Choroid plexus epithelial cell (primary cell): ENCODE measurements around the gene BRMS1L.

Experiments used
- DNase-seq: peaks from one replicate; pipeline ENCODE4 v3.0.0-alpha.2; 2010; ENCODE audit warnings: low read depth
- H3K4me3 ChIP-seq: 2 replicates; pipeline ENCODE4 v1.5.1; 2011; ENCODE audit warnings: low read depth, mild to moderate bottlenecking, control low read depth, low read length, moderate library complexity
- CTCF ChIP-seq: conservative IDR thresholded peaks from 2 replicates; pipeline ENCODE4 v1.5.1; 2011; ENCODE audit warnings: low read depth, mild to moderate bottlenecking, control low read depth, inconsistent platforms, low read length, moderate library complexity

Gene BRMS1L

DNA sequence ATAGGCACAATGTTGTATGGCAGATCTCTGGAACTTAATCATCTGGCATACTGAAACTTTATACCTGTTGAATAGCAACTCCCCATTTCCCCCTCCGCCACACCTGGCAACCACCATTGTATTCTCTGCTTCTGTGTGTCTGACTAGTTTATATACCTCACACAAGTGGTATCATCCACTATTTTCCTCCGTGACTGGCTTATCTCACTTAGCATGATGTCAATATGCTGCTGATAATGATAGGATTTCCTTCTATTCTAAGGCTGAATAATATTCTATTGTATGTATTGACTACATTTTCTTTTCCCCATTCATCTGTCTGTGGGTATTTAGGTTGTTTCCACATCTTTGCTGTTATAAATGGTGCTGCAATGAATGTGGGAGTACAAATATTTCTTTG, 21.5 kb downstream of the BRMS1L start:
- TF ChIP-seq CTCF: no peak
- no peak for DNase-seq

GRCh38 chr14:35849122-35849521, 23.0 kb downstream of the BRMS1L start:
- DNase-seq: no peak
- no peak overlapping the region for H3K4me3 ChIP-seq
- no peak for TF ChIP-seq CTCF

More for the DNA sequence above, 21.5 kb downstream of the BRMS1L start:
- no peak overlapping the region for H3K4me3 ChIP-seq

GRCh38 chr14:35851823-35852222, 25.7 kb downstream of the BRMS1L start:
- no peak overlapping the region for H3K4me3 ChIP-seq
- no peak for TF ChIP-seq CTCF
- no peak for DNase-seq

DNA sequence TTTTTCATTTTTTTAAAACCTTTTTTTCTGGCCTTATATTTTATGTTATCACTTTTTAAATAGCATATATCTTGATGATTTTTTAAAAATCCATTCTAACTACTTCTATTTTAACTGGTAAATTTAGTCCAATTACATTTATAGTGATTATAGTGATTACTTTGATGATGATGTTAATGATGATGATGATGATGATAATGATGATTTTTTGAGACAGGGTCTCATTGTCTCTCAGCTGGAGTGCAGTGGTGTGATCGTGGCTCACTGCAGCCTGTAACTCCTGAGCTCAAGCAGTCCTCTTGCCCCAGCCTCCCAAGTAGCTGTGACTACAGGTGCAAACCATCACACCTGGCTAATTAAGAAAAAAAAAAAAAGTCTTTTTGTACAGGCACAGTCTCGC, 27.1 kb downstream of the BRMS1L start:
- no peak overlapping the region for H3K4me3 ChIP-seq
- TF ChIP-seq CTCF: no peak
- no peak for DNase-seq

GRCh38 chr14:35854696-35855270, 28.6 kb downstream of the BRMS1L start:
- no peak for TF ChIP-seq CTCF
- DNase-seq: no peak
- H3K4me3 ChIP-seq: no peak overlapping the region

DNA sequence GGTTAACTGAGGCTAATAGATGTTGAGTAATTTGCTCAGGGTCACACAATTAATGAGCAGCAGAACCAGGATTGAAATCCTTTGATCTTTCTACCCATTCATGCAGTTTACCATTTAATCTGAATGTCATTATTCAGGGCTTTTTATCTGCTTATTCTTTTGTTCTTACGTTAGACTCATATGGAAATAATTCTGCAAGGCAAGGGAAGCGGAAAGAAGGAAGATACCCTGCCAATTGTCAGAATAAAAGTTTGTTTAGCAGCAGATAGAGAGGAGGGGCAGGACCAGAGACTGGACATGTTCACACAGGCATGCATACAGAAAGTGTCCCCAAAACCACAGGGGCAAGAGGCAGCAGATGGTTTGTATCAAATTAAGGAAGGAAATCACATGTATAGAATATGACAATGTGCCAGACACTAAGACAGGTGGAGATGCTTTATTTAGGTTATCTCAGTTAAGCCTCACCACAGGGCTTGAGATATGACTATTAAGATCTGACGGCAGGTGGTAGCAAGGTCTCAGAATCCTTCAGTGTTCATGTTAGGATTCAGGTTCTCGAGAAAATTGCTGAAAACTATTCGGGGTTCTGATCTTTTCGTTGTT, 29.8 kb downstream of the BRMS1L start:
- no peak for TF ChIP-seq CTCF
- no peak overlapping the region for H3K4me3 ChIP-seq

More for the DNA sequence above, 29.8 kb downstream of the BRMS1L start:
- DNase-seq: no peak
